Ramos (cell line): ENCODE results near the gene ARHGAP9.
"Not testable (repeated sequence)": the region's sequence is repeated elsewhere in the genome, so short reads cannot be mapped to it uniquely, and the experiment has no call there.

Experiments used
- in situ Hi-C: fragments of 300-500 bp; cut with MboI; formaldehyde crosslinking; loops from one replicate; pipeline ENCODE4 v1.14.3; 2022; ENCODE audit warnings: low sequenced_read_pairs; ENCODE audit not compliant: unreplicated experiment

ARHGAP9 gene

GRCh38 chr12:57518176-57518919 lies 38.7 kb upstream of the ARHGAP9 start:
- in situ Hi-C loops = no loop called here

GRCh38 chr12:57517718-57518117 lies 38.1 kb upstream of the ARHGAP9 start:
- in situ Hi-C loops = not testable (repeated sequence)

- in situ Hi-C loops = no loop called here
Measured at GRCh38 chr12:57517187-57517586, 37.5 kb upstream of the ARHGAP9 start.

- in situ Hi-C loops = no loop called here
Measured at GRCh38 chr12:57516617-57517153, 37.0 kb upstream of the ARHGAP9 start.

- in situ Hi-C loops = no loop called here
Measured at GRCh38 chr12:57515934-57516541, 36.4 kb upstream of the ARHGAP9 start.

- in situ Hi-C loops = no loop called here
Measured at GRCh38 chr12:57515408-57515933, 35.8 kb upstream of the ARHGAP9 start.

GRCh38 chr12:57514720-57515407 lies 35.2 kb upstream of the ARHGAP9 start:
- in situ Hi-C loops = no loop called here

GRCh38 chr12:57514246-57514645 lies 34.6 kb upstream of the ARHGAP9 start:
- in situ Hi-C loops = not testable (repeated sequence)

- in situ Hi-C loops = not testable (repeated sequence)
Measured at GRCh38 chr12:57513677-57514076, 34.0 kb upstream of the ARHGAP9 start.

- in situ Hi-C loops = no loop called here
Measured at GRCh38 chr12:57513266-57513665, 33.6 kb upstream of the ARHGAP9 start.

GRCh38 chr12:57512665-57513064 lies 33.0 kb upstream of the ARHGAP9 start:
- in situ Hi-C loops = no loop called here

GRCh38 chr12:57511588-57512325 lies 32.1 kb upstream of the ARHGAP9 start:
- in situ Hi-C loops = no loop called here

- in situ Hi-C loops = no loop called here
Measured at GRCh38 chr12:57511161-57511560, 31.5 kb upstream of the ARHGAP9 start.

- in situ Hi-C loops = not testable (repeated sequence)
Measured at GRCh38 chr12:57507796-57508195, 28.1 kb upstream of the ARHGAP9 start.

- in situ Hi-C loops = not testable (repeated sequence)
Measured at GRCh38 chr12:57506541-57506940, 26.9 kb upstream of the ARHGAP9 start.

- in situ Hi-C loops = not testable (repeated sequence)
Measured at GRCh38 chr12:57502311-57502969, 22.8 kb upstream of the ARHGAP9 start.

GRCh38 chr12:57500213-57500612 lies 20.5 kb upstream of the ARHGAP9 start:
- in situ Hi-C loops = no loop called here

GRCh38 chr12:57498571-57498970 lies 18.9 kb upstream of the ARHGAP9 start:
- in situ Hi-C loops = no loop called here

- in situ Hi-C loops = no loop called here
Measured at GRCh38 chr12:57498132-57498502, 18.5 kb upstream of the ARHGAP9 start.
